HEK293 (cell line): Measurements from ENCODE around the gene NHERF2.

Source experiments
- CTCF ChIA-PET: fragments of 350-600 bp; formaldehyde crosslinking; extraction: SDS; loops from one replicate; lab custom pipeline; 2021; ENCODE audit warnings: antibody characterized with exemption; lab: Yijun Ruan, JAX
- POLR2A ChIA-PET: fragments of 300-600 bp; formaldehyde crosslinking; extraction: SDS; loops from one replicate; lab custom pipeline; 2020; ENCODE audit warnings: antibody characterized with exemption, inconsistent platforms; lab: Yijun Ruan, JAX
- H3K27ac ChIP-seq: fragments of 200-500 bp; sonication (Bioruptor generic); 2 replicates; pipeline ENCODE4 v1.5.1; 2014; ENCODE audit warnings: low read depth, low read length, control low read depth, inconsistent platforms; ENCODE audit errors: extremely low read depth
- H3K36me3 ChIP-seq, 2 experiments: fragments of 200-500 bp in 1 of 2; sonication (Bioruptor generic) in 1 of 2; 1 replicate in 1 of 2; 2 replicates in 1 of 2; pipeline ENCODE4 v1.5.1; 2014 to 2017; ENCODE audit warnings: inconsistent platforms in 2 of 2, low read length in 2 of 2; ENCODE audit not compliant: control insufficient read depth in 2 of 2, insufficient read depth in 1 of 2
- H3K4me1 ChIP-seq: fragments of 200-500 bp; sonication (Bioruptor generic); 2 replicates; pipeline ENCODE4 v1.5.1; 2014; ENCODE audit warnings: mild to moderate bottlenecking, low read length, inconsistent platforms; ENCODE audit not compliant: control insufficient read depth, insufficient read depth
- H3K4me3 ChIP-seq: 2 replicates; pipeline ENCODE4 v1.5.1; 2011; ENCODE audit warnings: low read depth, mild to moderate bottlenecking, control low read depth, low read length, moderate library complexity
- H3K9me3 ChIP-seq: fragments of 200-500 bp; sonication (Bioruptor generic); 2 replicates; pipeline ENCODE4 v1.5.1; 2014; ENCODE audit warnings: low read depth, low read length, inconsistent platforms; ENCODE audit not compliant: control insufficient read depth, insufficient read depth
- BCL11A ChIP-seq: fragments of 450-650 bp; formaldehyde crosslinking; IDR thresholded peaks from 2 replicates; pipeline ENCODE4 v1.5.1; 2016; ENCODE audit warnings: low read depth, missing biosample characterization, missing genetic modification characterization
- BCL11B ChIP-seq: fragments of 450-650 bp; formaldehyde crosslinking; IDR thresholded peaks from 2 replicates; pipeline ENCODE4 v1.5.1; 2016; ENCODE audit warnings: low read depth, missing biosample characterization, missing genetic modification characterization
- HOXD13 ChIP-seq: sonication (generic); formaldehyde crosslinking; IDR thresholded peaks from 2 replicates; pipeline ENCODE4 v1.8.0; 2022; ENCODE audit warnings: missing genetic modification reagents, borderline replicate concordance
- INSM2 ChIP-seq: fragments of 450-650 bp; formaldehyde crosslinking; IDR thresholded peaks from 2 replicates; pipeline ENCODE4 v1.5.1; 2016; ENCODE audit warnings: missing biosample characterization, missing genetic modification characterization
- PBX3 ChIP-seq: sonication (generic); formaldehyde crosslinking; IDR thresholded peaks from 2 replicates; pipeline ENCODE4 v1.8.1; 2022; ENCODE audit warnings: mild to moderate bottlenecking, moderate library complexity, missing genetic modification reagents
- REPIN1 ChIP-seq: fragments of 450-650 bp; formaldehyde crosslinking; IDR thresholded peaks from 2 replicates; pipeline ENCODE4 v1.5.1; 2017; ENCODE audit warnings: missing biosample characterization, missing genetic modification characterization, low read depth
- ZEB2 ChIP-seq: fragments of 450-650 bp; formaldehyde crosslinking; IDR thresholded peaks from 2 replicates; pipeline ENCODE4 v1.5.1; 2016; ENCODE audit warnings: missing biosample characterization, missing genetic modification characterization
- ZFHX2 ChIP-seq: fragments of 450-650 bp; formaldehyde crosslinking; conservative IDR thresholded peaks from 2 replicates; pipeline ENCODE4 v1.5.1; 2016; ENCODE audit warnings: missing biosample characterization, missing genetic modification characterization
- ZIC2 ChIP-seq: fragments of 450-650 bp; formaldehyde crosslinking; IDR thresholded peaks from 2 replicates; pipeline ENCODE4 v1.5.1; 2016; ENCODE audit warnings: missing biosample characterization, missing genetic modification characterization
- ZNF121 ChIP-seq: fragments of 450-650 bp; formaldehyde crosslinking; IDR thresholded peaks from 2 replicates; pipeline ENCODE4 v1.5.1; 2016; ENCODE audit warnings: missing biosample characterization, missing genetic modification characterization
- ZNF280D ChIP-seq: fragments of 450-650 bp; formaldehyde crosslinking; IDR thresholded peaks from 2 replicates; pipeline ENCODE4 v1.5.1; 2016; ENCODE audit warnings: missing biosample characterization, missing genetic modification characterization
- ZNF366 ChIP-seq: fragments of 450-650 bp; formaldehyde crosslinking; conservative IDR thresholded peaks from 2 replicates; pipeline ENCODE4 v1.5.1; 2016; ENCODE audit warnings: missing biosample characterization, missing genetic modification characterization
- ZNF510 ChIP-seq: fragments of 450-650 bp; formaldehyde crosslinking; IDR thresholded peaks from 2 replicates; pipeline ENCODE4 v1.5.1; 2018; ENCODE audit warnings: mild to moderate bottlenecking, missing genetic modification characterization, missing biosample characterization; ENCODE audit not compliant: insufficient replicate concordance
- ZNF621 ChIP-seq: fragments of 450-650 bp; formaldehyde crosslinking; IDR thresholded peaks from 2 replicates; pipeline ENCODE4 v1.5.1; 2017; ENCODE audit warnings: missing biosample characterization, missing genetic modification characterization
- ZNF623 ChIP-seq: fragments of 450-650 bp; formaldehyde crosslinking; IDR thresholded peaks from 2 replicates; pipeline ENCODE4 v1.5.1; 2016; ENCODE audit warnings: missing biosample characterization, missing genetic modification characterization
- ZNF624 ChIP-seq: fragments of 450-650 bp; formaldehyde crosslinking; IDR thresholded peaks from 2 replicates; pipeline ENCODE4 v1.5.1; 2017; ENCODE audit warnings: missing biosample characterization, missing genetic modification characterization
- ZNF654 ChIP-seq: fragments of 450-650 bp; formaldehyde crosslinking; IDR thresholded peaks from 2 replicates; pipeline ENCODE4 v1.5.1; 2016; ENCODE audit warnings: low read depth, missing biosample characterization, missing genetic modification characterization
- ZNF747 ChIP-seq: fragments of 450-650 bp; formaldehyde crosslinking; IDR thresholded peaks from 2 replicates; pipeline ENCODE4 v1.5.1; 2016; ENCODE audit warnings: missing biosample characterization, missing genetic modification characterization
- ZNF776 ChIP-seq: fragments of 450-650 bp; formaldehyde crosslinking; IDR thresholded peaks from 2 replicates; pipeline ENCODE4 v1.5.0; 2017; ENCODE audit warnings: missing biosample characterization, missing genetic modification characterization, borderline replicate concordance
- ZNF843 ChIP-seq: fragments of 450-650 bp; formaldehyde crosslinking; IDR thresholded peaks from 2 replicates; pipeline ENCODE4 v1.5.1; 2016; ENCODE audit warnings: missing biosample characterization, missing genetic modification characterization
- TF ChIP-seq, protein P1 (sequence below): fragments of 450-650 bp; formaldehyde crosslinking; IDR thresholded peaks from 2 replicates; pipeline ENCODE4 v1.5.1; 2016; ENCODE audit warnings: missing biosample characterization, missing genetic modification characterization

NHERF2 gene

GRCh38 chr16:2053897-2054296, 27.2 kb downstream of the NHERF2 start (continued):
- no peak for TF ChIP-seq PBX3 (CRISPR knock-in tag)
- no peak for TF ChIP-seq BCL11B
- no peak for TF ChIP-seq ZNF776 (tag by site-specific recombination)
- no peak for TF ChIP-seq ZEB2 (tag by site-specific recombination)
- no peak for TF ChIP-seq REPIN1 (tag by site-specific recombination)
- TF ChIP-seq, all 188 proteins: peak for 0

GRCh38 chr16:2054543-2055245, 28.0 kb downstream of the NHERF2 start:
- no peak for TF ChIP-seq ZNF747 (tag by site-specific recombination)
- no peak for TF ChIP-seq BCL11A (tag by site-specific recombination)
- TF ChIP-seq ZNF121 (tag by site-specific recombination), result no peak
- no peak for TF ChIP-seq ZNF621 (tag by site-specific recombination)
- TF ChIP-seq ZNF366, result no peak
- Histone ChIP-seq H3K27ac (no peak overlapping the region), H3K4me3 (no peak overlapping the region), H3K9me3 (no peaks in the 10 kb centered on the region), H3K4me1 (no peaks in the 10 kb centered on the region), H3K36me3 (peaks cover 12 to 84% of the 10 kb centered on the region in 2 experiments; a peak in 2 of 3 replicates)
- ChIA-PET POLR2A (no interaction called here), CTCF (no interaction called here)

DNA sequence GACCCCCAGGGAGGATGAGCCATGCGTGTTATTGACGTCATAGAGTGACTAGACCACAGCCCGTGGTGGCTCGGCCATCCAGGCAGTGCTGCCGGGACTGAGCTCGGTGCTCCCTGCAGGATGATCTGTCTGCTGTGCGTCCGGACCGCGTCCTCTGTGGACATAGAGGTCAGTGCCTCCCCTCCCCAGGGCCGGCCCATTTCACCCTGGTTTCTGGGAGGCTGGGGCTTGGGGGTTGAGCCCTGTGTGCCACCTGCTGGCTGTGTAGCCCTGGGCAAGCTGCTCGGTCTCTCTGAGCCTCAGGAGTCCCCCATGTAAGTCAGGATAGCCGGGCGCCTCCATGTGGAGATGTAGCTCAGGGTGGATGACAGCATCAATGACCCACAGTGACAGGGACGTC, 29.4 kb downstream of the NHERF2 start:
- ChIA-PET POLR2A (interaction anchor here (2.0 kb wide), 1 partner anchor 8 kb away, joined by 6 read pairs; the partner anchor contains the start of genes NTHL1 and TSC2), CTCF (interaction anchor here (1.0 to 1.2 kb wide), 2 partner anchors 33 to 35 kb away, joined by 4 to 10 read pairs; no protein-coding TSS in a partner anchor)
- no peaks in the 10 kb centered on the region for H3K9me3 ChIP-seq
- H3K36me3 ChIP-seq, result peaks cover 2 to 86% of the 10 kb centered on the region in 2 experiments; a peak in 2 of 3 replicates
- TF ChIP-seq ZNF510 (tag by site-specific recombination) (no peak), ZIC2 (tag by site-specific recombination) (peak; percentile 49)
- TF ChIP-seq, protein P1, sequence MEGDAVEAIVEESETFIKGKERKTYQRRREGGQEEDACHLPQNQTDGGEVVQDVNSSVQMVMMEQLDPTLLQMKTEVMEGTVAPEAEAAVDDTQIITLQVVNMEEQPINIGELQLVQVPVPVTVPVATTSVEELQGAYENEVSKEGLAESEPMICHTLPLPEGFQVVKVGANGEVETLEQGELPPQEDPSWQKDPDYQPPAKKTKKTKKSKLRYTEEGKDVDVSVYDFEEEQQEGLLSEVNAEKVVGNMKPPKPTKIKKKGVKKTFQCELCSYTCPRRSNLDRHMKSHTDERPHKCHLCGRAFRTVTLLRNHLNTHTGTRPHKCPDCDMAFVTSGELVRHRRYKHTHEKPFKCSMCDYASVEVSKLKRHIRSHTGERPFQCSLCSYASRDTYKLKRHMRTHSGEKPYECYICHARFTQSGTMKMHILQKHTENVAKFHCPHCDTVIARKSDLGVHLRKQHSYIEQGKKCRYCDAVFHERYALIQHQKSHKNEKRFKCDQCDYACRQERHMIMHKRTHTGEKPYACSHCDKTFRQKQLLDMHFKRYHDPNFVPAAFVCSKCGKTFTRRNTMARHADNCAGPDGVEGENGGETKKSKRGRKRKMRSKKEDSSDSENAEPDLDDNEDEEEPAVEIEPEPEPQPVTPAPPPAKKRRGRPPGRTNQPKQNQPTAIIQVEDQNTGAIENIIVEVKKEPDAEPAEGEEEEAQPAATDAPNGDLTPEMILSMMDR (tag by site-specific recombination), result peak; percentile 39; the same call in 1 of the 2 replicates
- H3K4me3 ChIP-seq, result no peak overlapping the region
- no peak overlapping the region for H3K27ac ChIP-seq
- H3K4me1 ChIP-seq, result no peaks in the 10 kb centered on the region

GRCh38 chr16:2056681-2057407, 30.1 kb downstream of the NHERF2 start:
- Histone ChIP-seq H3K27ac (no peak overlapping the region), H3K9me3 (no peaks in the 10 kb centered on the region), H3K4me3 (no peak overlapping the region), H3K4me1 (no peaks in the 10 kb centered on the region), H3K36me3 (peaks cover 0 to 81% of the 10 kb centered on the region in 2 experiments; a peak in 2 of 3 replicates)
- CTCF ChIA-PET, result interaction anchor here (0.5 to 1.2 kb wide), 6 partner anchors 16 to 194 kb away, joined by 3 to 10 read pairs (median 4); no protein-coding TSS in a partner anchor
- POLR2A ChIA-PET, result interaction anchor here (1.0 to 2.0 kb wide), 2 partner anchors 9 to 28 kb away, joined by 3 to 6 read pairs; partner anchors contain the start of genes NTHL1 and TSC2
- TF ChIP-seq ZFHX2 (tag by site-specific recombination), result no peak
- no peak for TF ChIP-seq ZNF654
- no peak for TF ChIP-seq ZNF843 (tag by site-specific recombination)
- no peak for TF ChIP-seq ZNF624 (tag by site-specific recombination)
- TF ChIP-seq HOXD13 (CRISPR knock-in tag), result no peak
- no peak for TF ChIP-seq INSM2 (tag by site-specific recombination)
- no peak for TF ChIP-seq ZNF623 (tag by site-specific recombination)
- no peak for TF ChIP-seq ZNF280D (tag by site-specific recombination)
